Activated CD4-positive, alpha-beta T cell treated with anti-CD3 and anti-CD28 coated beads, Interleukin-2, amount 50 U/mL, for 24 hours (primary cell): ENCODE data around the gene SLC6A20.

Experiments used
- DNase-seq, 2 donors: peaks; one replicate each; pipeline ENCODE4 v3.0.0-alpha.2; 2020; ENCODE audit warnings: low read depth in 1 of 2, low spot score in 1 of 2

The SLC6A20 gene, protein sequence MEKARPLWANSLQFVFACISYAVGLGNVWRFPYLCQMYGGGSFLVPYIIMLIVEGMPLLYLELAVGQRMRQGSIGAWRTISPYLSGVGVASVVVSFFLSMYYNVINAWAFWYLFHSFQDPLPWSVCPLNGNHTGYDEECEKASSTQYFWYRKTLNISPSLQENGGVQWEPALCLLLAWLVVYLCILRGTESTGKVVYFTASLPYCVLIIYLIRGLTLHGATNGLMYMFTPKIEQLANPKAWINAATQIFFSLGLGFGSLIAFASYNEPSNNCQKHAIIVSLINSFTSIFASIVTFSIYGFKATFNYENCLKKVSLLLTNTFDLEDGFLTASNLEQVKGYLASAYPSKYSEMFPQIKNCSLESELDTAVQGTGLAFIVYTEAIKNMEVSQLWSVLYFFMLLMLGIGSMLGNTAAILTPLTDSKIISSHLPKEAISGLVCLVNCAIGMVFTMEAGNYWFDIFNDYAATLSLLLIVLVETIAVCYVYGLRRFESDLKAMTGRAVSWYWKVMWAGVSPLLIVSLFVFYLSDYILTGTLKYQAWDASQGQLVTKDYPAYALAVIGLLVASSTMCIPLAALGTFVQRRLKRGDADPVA

GRCh38 chr3:45795882-45796765 lies at the start of gene SLC6A20:
SLC6A20 (minus strand) TSS chr3:45796536; CDS start chr3:45796419, 117 bp downstream.
- DNase-seq, result no peak

DNA sequence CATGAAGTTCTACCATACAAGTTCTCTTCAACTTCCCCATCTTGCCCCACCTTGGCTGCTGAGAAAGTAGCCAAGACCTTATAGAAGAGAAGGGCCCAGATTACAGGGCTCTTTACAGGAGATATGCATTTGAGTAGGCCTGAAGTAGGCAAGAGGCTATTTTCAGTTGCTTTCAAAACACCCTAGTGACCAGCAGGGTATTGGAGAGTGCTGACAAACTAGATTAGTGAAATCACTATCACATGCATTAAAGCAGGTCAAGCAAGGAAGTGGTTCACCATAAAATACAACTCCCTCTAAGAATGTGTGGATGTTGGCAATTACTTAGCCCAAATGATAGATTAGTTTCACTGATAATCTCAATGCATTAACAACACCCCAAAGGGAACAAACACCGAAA lies 48.3 kb upstream of the SLC6A20 start:
- no peak for DNase-seq

DNA sequence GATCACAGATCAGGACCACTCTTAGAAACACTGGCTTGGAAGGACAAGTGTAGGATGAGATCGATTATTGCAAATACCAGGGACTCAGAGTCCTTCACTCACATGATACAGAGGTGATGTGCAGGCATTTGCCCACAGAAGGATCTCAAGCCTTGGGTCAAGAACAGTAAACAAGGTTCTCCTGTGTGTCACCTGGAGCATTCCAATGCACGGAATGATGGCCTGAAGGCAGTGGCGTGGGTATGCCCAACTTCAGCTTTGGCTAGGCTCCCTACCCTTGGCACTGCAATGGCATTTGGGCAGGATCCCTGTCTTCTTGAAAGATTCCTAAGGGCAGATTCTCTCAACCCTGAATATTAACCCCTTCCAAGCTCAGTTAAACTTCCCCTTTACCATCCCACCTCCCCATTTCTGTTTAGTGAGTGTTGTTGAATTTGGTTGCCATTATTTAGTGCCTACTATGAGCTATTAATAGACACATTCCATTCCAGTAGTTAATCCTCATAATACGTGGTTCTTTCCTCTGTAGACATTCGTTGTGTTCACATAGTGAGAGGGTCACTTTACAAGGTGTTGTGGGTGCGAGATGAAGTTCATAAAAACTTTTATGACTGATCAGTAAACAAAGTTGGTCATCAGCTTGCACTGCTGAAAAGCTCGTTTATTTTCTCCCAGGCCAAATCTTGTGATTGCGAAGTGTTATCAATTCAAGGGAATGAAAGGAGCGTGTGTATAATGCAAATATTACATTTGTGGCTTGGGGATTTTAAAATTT lies 46.7 kb upstream of the SLC6A20 start:
- no peak for DNase-seq

DNA sequence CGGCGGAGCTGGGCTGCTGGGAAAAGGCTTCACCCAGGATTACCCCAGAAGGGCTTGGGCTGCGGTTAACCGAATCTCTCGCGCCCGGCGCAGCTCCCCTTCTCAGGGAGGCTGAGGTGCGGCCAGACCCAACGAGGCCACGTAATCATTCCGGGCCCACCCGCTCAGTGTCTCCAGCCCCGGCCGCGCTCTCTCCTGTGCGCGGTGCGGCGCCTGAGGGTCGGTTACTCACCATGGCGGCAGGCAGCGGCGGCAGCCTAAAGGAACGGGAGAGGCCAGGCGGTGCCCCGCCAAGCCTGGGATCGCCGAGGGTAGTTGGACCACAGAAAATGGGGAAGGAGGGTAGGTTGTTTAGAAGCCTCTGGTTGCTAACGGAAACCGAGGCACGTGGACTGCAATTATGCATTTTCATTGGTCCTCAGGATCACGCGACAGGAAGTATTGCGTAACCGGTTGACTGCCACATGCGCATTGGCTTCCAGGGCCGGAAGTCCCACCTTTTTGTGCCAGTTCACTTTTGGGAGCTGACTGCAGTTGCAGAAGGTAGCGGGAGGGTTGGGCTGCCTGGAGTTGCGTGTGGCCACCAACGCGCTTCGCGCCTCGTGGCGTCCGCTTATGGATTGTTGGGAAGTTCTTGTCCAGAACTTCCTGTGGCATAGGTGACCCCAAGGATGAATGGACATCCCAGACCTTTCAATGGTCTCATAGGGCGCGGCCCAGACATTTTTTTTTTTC lies 45.6 kb upstream of the SLC6A20 start, which contains the start of gene LZTFL1:
Gene LZTFL1 (minus strand): TSS at position 363 of the 735 bp plus-strand sequence. CDS start 128 bp downstream, at position 235.
- peak; percentile 76 to 91 for DNase-seq

DNA sequence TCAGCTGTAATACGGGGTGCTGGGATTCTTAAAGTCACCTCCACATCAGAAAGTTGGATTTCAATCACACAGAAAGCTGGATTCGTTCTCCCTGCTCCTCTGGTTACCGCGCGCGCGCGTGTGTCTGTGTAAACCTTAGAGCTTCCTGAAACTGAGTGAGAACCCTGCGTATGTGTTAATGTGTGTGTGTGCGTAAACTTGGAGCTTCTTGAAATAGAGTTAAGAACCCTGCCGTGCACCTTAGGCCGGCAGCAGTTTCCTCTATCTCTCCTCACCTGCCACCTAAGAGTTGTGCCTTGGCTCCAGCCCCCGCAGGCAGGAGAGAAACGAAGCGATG lies 45.1 kb upstream of the SLC6A20 start:
- no peak for DNase-seq

DNA sequence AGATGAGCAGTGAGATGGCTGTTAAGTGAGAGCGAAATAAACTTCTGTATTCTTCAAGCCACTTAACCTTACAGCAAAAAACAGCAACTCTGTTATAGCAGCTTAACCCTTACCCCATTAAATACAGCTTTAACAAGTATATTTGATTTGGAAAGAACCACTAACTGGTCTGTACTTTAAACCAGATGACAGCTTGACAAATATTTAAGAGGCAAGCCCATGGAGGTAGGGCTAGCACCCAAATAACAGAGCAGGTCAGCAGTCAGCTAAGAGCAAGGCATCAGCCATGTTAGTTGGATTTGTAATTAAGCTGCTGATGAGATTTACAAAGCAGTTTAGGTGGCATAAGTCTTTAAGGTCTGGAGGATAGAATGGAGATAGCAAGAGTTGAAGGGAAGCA lies 42.1 kb upstream of the SLC6A20 start:
- DNase-seq, result no peak

DNA sequence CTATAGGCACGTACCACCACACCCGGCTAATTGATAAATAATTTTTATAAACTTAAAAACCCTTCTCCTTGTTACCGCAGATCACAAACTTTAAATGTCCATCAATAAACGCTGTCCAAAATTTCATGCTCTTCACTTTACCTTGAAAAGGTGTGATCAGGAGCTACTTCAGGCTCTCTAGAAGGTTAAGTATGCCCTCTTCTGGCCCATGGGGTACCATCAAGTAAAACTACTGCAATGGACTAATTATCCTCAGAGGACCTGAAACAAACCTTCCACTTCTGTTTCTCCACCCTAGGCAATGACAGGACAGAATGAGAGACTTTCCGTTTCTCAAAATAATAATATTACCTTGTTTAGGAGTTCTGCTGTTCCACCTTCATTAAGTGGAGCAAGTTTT lies 36.4 kb upstream of the SLC6A20 start:
- DNase-seq, result no peak

GRCh38 chr3:45830121-45830520 lies 33.8 kb upstream of the SLC6A20 start:
- DNase-seq, result no peak

- DNase-seq, result no peak
Measured at GRCh38 chr3:45826908-45827307, 30.6 kb upstream of the SLC6A20 start.

- no peak for DNase-seq
Measured at GRCh38 chr3:45826321-45826720, 30.0 kb upstream of the SLC6A20 start.

DNA sequence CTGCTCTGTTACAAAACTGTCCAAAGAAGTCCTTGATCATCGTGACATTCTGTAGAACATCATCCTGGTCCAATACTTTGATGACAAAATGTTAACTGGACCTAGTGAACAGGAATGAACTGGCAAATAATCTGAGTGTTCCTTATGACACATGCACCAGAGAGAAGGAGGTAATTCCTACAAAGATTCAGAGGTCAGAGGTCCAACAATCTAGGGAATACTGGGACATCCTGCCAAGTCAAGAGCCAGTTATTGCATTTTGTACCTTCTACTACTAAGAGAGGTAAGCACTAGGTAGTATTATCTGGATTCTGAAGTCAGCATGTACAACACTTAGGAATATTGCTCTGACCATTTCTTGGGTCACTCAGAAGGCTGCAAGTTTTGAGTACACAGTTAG lies 24.8 kb upstream of the SLC6A20 start:
- DNase-seq, result no peak

GRCh38 chr3:45819543-45819942 lies 23.2 kb upstream of the SLC6A20 start:
- no peak for DNase-seq

GRCh38 chr3:45817831-45818522 lies 21.6 kb upstream of the SLC6A20 start:
- DNase-seq, result no peak

GRCh38 chr3:45816544-45816943 lies 20.2 kb upstream of the SLC6A20 start:
- DNase-seq, result no peak

- DNase-seq, result no peak
Measured at GRCh38 chr3:45814322-45814721, 18.0 kb upstream of the SLC6A20 start.

- no peak for DNase-seq
Measured at GRCh38 chr3:45807681-45808540, 11.6 kb upstream of the SLC6A20 start.

GRCh38 chr3:45807133-45807532 lies 10.8 kb upstream of the SLC6A20 start:
- DNase-seq, result no peak

- no peak for DNase-seq
Measured at GRCh38 chr3:45806072-45806471, 9.7 kb upstream of the SLC6A20 start.
